NOMO-1 treated with DMSO at 0.1 percent for 48 hours (cell line): ENCODE measurements around the gene ZC3H8.

ENCODE experiments used
- DNase-seq: peaks from one replicate; lab custom pipeline; 2025; ENCODE audit not compliant: unreplicated experiment; lab: John Stamatoyannopoulos, UW

ZC3H8 gene

DNA sequence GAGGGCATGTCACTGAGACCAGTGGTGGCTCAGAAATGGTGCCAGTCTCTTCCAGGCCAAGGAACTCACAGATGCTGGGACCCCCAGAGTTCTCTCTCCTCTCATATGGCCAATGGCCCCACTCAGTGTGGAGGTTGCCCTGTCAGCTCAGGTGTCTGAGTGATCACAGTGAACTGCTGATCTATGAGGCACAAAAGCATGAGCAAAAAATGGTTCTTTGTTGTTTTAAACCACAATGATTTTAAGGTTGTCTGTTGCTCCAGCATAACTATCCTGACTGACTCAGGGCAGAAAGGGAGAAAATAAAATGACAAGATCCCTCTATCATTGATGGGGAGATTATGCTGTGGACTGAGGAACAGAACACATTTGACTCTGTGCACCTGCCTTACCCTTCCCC, 58.9 kb downstream of the ZC3H8 start:
- no peak for DNase-seq

GRCh38 chr2:112195167-112195766, 59.6 kb downstream of the ZC3H8 start:
- DNase-seq, result no peak

DNA sequence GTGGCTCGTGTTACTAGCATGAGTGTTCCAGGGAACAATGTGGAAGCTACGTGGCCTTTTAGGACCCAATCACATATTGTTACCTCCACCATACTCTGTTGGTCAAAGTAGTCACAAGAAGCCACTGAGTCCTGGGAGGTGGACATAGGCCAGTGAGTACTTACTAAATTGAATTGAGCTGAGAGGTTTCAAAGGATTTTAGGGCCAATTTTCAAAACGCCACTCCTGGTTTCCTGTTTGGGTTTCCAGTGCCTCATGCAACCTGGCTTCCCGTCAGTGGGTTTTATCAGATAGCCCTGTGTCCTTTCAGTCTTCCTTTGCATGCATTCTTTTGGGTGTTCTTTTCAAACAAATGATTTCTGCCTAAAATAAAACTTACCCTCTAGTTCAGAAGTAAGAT, 60.4 kb downstream of the ZC3H8 start:
- DNase-seq, result no peak

DNA sequence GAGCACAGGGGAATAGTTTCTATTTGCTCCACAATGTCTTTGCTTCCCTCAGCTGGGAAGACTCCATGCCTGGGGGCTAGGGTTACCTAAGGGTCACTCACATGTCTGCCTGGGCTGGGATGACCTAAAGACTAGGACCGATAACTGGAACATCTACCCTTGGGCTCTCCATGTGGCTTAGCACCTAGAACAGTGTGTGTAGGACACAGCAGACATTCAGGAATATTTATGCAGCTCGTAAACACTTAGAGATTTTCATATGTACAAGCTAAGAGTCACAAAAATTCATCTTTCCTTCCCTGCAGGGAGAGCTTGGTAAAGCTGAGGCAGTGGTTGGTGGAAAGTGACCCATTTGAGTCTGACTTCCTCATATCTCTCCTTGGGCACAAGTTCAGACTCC, 60.8 kb downstream of the ZC3H8 start:
- no peak for DNase-seq

- DNase-seq, result no peak
These were observed 65.8 kb downstream of the ZC3H8 start for GRCh38 chr2:112189001-112189556.

- no peak for DNase-seq
These were observed 66.8 kb downstream of the ZC3H8 start for GRCh38 chr2:112187805-112188596.

DNA sequence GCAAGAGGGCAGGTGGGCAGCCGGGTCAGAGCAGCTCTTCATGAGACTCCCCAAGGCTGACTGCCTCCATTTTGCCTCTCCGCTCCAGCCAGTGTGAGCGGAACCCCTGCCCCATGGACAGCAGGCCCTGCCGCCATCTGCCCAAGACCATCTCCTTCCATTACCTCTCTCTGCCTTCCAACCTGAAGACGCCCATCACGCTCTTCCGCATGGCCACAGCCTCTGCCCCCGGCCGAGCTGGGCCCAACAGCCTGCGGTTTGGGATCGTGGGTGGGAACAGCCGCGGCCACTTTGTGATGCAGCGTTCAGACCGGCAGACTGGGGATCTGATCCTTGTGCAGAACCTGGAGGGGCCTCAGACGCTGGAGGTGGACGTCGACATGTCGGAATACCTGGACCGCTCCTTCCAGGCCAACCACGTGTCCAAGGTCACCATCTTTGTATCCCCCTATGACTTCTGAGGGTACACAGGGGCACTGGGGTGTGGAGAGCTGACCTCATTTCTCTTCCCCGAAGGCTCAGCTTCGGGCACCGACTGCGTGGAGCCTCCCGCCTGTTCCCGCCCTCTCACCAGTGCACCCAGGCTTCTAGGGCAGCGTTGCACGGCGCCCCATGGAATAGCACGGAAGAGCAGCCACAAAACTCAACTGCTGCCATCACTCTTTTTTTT, 67.7 kb downstream of the ZC3H8 start:
- DNase-seq, result no peak

DNA sequence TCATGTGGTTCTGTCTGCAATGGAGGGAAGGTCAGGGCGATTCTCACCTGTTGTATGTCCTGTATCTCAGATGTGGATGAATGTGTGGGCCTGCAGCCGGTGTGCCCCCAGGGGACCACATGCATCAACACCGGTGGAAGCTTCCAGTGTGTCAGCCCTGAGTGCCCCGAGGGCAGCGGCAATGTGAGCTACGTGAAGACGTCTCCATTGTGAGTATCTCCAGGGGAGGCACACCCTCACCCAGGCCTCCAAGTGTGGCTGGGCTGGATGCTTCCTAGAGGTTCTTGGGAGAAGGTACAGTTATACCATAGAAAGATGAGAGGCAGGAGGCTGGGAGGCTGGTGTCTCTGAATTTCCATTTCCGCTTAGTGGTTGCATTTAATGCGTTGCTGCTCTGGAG, 69.7 kb downstream of the ZC3H8 start:
- DNase-seq, result no peak

DNA sequence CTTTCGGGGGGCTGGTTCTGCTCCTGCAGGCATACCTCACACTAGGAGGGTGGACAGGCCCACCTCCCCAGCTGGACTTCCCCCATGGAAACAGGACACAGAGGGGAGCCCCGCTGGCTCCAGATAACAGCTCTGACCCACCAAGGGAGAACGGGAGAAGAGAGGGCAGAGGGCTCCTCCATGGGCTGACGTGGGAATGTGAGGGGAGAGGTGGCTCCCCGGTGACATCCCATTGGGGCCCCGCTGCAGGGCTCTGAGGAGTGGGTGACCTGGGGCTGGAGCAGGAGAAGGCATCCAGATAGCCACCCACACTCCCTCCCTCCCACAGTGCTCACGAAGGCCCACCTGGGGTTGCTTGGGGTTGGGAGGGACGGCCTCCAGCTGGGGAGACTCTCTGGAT, 70.7 kb downstream of the ZC3H8 start:
- no peak for DNase-seq

GRCh38 chr2:112183327-112184025, 71.4 kb downstream of the ZC3H8 start:
- no peak for DNase-seq

GRCh38 chr2:112182581-112183034, 72.2 kb downstream of the ZC3H8 start:
- DNase-seq, result no peak

- no peak for DNase-seq
These were observed 73.1 kb downstream of the ZC3H8 start for GRCh38 chr2:112181571-112182290.

DNA sequence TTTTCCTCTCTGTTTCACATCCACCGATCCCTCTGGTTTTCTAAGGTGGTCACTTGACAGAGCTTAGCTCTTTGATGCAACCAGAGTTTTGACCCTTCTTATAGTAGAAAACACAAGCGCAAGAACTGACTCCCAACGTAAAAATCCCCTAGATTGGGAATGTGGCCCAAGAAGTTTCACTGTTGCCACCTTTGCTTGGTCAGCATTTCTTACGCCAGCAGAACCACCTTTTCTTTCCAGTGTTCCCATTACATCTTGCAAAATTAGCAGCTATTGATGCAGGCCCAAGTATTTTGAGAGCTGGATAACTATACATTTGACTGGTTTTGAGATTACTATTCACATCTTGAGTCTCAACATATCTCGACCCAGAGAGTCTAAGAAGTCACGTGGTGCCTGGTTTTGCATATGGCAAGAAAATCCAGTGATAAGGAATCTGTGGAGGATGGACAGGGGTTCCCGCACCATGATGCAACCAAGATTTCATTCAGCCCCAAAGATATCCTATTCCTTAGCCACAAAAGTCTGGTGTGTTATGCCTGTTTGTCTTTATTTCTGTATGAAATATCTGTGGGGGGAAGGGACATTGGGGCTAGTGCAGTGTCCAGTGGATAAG, 78.8 kb downstream of the ZC3H8 start:
- DNase-seq, result no peak

- no peak for DNase-seq
These were observed 79.5 kb downstream of the ZC3H8 start for GRCh38 chr2:112175333-112175732.

DNA sequence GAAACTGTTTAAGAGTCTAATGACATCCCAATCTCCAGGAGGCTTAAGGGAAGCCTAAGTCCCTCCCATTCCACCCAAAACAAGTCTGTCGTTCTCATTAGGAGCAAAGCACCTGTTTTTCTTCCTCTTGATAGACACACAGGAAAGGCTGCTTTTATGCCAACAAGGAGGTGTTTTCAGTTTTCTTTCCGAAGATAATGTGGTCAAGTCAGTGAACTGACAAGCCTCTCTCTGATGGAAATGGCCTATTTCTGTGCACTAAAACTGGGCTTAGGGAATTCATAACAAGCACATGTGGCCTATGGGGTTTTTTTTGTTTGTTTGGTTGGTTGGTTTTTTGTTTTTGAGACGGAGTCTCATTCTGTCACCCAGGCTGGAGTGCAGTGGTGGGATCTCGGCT, 80.5 kb downstream of the ZC3H8 start:
- no peak for DNase-seq

- no peak for DNase-seq
These were observed 81.1 kb downstream of the ZC3H8 start for GRCh38 chr2:112173646-112174319.

DNA sequence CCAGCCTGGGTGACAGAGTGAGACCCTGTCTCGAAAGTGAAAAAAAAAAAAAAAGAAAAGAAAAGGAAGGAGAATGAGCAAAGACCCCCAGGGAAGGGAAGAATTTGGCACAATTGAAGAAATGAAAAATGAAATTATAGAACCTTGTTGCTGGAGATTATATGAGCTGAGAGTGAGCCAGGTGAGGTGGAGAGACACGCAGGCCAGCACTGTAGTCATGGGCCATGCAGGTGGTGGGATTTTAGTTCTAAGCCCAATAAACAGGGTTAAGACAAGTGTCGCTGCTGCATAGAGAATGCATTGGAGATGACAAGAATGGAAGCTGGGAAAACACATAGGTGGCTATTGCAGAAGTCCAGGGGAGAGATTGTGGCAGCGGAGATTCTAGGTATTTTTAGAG, 84.3 kb downstream of the ZC3H8 start:
- no peak for DNase-seq

GRCh38 chr2:112168422-112169124, 86.3 kb downstream of the ZC3H8 start:
- no peak for DNase-seq
